ENCODE measurements around the gene NCOA3. TPM values are rescaled to one million over a fixed set of nuclear protein-coding genes. Genes with fewer than 3 reads are reported as not detected.

NCOA3 gene
- total RNA-seq, 1 experiment from 2014 or later = 25.9 TPM

GRCh38 chr20:47676912-47677634, 175.4 kb downstream of the NCOA3 start:
- Histone ChIP-seq H3K9ac (ENCODE audit: low read length) (no peak overlapping the region), H3K27ac (ENCODE audit: low read depth, low read length) (no peak overlapping the region), H3K4me2 (ENCODE audit: low read length) (no peak overlapping the region), H3K79me2 (ENCODE audit: insufficient read depth, low read length) (no peaks in the 10 kb centered on the region), H3K9me3 (ENCODE audit: control insufficient read depth in 1 of 2, insufficient read depth in 1 of 2, low read depth in 1 of 2, low read length in 2 of 2) (no peaks in the 10 kb centered on the region), H3K27me3 (ENCODE audit: insufficient read depth, low read length) (no peaks in the 10 kb centered on the region), H2AFZ (ENCODE audit: low read depth, low read length, poor library complexity, severe bottlenecking) (no peak overlapping the region), H3K4me3 (replicated peaks in 1 of 2; ENCODE audit: low read depth in 1 of 2, low read length in 2 of 2) (no peak overlapping the region), H3K36me3 (ENCODE audit: control insufficient read depth in 1 of 2, insufficient read depth in 2 of 2, low read length in 2 of 2) (no peaks in the 10 kb centered on the region), H3K9me2 (ENCODE audit: insufficient read depth) (no peaks in the 10 kb centered on the region), H4K20me1 (ENCODE audit: insufficient read depth) (no peaks in the 10 kb centered on the region), H3K4me1 (ENCODE audit: control insufficient read depth in 1 of 2, insufficient read depth in 2 of 2, low read length in 2 of 2) (peaks cover 0 to 8% of the 10 kb centered on the region in 2 experiments; a peak in 1 of 4 replicates)
- ATAC-seq = no peak
- no peak for DNase-seq (ENCODE audit: low read depth, low spot score)
- no TSS peak for BruUV-seq (replicated peaks)
- ChIA-PET CTCF (interaction anchor here (1.3 to 5.5 kb wide), 2 partner anchors 15 to 944 kb away, joined by 3 to 43 read pairs; no protein-coding TSS in a partner anchor), POLR2A (no interaction called here), RAD21 (ENCODE audit: low non-redundant PET in 1 of 2, low total read pairs in 2 of 2, uncharacterized antibody in 2 of 2, unreplicated experiment in 2 of 2) (no interaction called here)
- TF ChIP-seq TCF7L2 (IDR thresholded peaks at IDR 0.05; ENCODE audit: borderline replicate concordance, extremely low read depth, insufficient read depth, insufficient read length) (no peak), SRF (IDR thresholded peaks at IDR 0.05; ENCODE audit: low read depth) (no peak), REST (IDR thresholded peaks at IDR 0.05; ENCODE audit: low read depth) (no peak), ZFX (IDR thresholded peaks at IDR 0.05) (no peak), CBX3 (IDR thresholded peaks at IDR 0.05; ENCODE audit: low read depth) (no peak), JUND (IDR thresholded peaks at IDR 0.05) (no peak), ELF1 (IDR thresholded peaks at IDR 0.05; ENCODE audit: borderline replicate concordance, low read depth) (no peak), EGR1 (IDR thresholded peaks at IDR 0.05; ENCODE audit: low read depth) (no peak), EZH2phosphoT487 (IDR thresholded peaks at IDR 0.05; ENCODE audit: borderline replicate concordance) (no peak)
- intact Hi-C loops (cut with micrococcal nuclease) = loop anchor here (5.0 kb wide), 2 partner anchors 35 to 110 kb away; partner anchors contain the start of gene SULF2

Data from HCT116 (cell line).